ENCODE data around the gene FNDC3B.

- TF ChIP-seq, protein P1, sequence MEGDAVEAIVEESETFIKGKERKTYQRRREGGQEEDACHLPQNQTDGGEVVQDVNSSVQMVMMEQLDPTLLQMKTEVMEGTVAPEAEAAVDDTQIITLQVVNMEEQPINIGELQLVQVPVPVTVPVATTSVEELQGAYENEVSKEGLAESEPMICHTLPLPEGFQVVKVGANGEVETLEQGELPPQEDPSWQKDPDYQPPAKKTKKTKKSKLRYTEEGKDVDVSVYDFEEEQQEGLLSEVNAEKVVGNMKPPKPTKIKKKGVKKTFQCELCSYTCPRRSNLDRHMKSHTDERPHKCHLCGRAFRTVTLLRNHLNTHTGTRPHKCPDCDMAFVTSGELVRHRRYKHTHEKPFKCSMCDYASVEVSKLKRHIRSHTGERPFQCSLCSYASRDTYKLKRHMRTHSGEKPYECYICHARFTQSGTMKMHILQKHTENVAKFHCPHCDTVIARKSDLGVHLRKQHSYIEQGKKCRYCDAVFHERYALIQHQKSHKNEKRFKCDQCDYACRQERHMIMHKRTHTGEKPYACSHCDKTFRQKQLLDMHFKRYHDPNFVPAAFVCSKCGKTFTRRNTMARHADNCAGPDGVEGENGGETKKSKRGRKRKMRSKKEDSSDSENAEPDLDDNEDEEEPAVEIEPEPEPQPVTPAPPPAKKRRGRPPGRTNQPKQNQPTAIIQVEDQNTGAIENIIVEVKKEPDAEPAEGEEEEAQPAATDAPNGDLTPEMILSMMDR (IDR thresholded peaks at IDR 0.05; ENCODE audit: low read length): no peak
- no peak for TF ChIP-seq EZH2 (IDR thresholded peaks at IDR 0.05; ENCODE audit: borderline replicate concordance, low read length)
These were observed 43.1 kb upstream of the FNDC3B start for GRCh38 chr3:171996178-171996817.

Data from OCI-LY1 (cell line).